Measurements from ENCODE around the gene TAS2R3. TPM values are rescaled to one million over a fixed set of nuclear protein-coding genes. Genes with fewer than 3 reads are reported as not detected.

The TAS2R3 gene
- polyA plus RNA-seq, 3 donors: 0.50 to 1.8 (median 1.6) TPM

DNA sequence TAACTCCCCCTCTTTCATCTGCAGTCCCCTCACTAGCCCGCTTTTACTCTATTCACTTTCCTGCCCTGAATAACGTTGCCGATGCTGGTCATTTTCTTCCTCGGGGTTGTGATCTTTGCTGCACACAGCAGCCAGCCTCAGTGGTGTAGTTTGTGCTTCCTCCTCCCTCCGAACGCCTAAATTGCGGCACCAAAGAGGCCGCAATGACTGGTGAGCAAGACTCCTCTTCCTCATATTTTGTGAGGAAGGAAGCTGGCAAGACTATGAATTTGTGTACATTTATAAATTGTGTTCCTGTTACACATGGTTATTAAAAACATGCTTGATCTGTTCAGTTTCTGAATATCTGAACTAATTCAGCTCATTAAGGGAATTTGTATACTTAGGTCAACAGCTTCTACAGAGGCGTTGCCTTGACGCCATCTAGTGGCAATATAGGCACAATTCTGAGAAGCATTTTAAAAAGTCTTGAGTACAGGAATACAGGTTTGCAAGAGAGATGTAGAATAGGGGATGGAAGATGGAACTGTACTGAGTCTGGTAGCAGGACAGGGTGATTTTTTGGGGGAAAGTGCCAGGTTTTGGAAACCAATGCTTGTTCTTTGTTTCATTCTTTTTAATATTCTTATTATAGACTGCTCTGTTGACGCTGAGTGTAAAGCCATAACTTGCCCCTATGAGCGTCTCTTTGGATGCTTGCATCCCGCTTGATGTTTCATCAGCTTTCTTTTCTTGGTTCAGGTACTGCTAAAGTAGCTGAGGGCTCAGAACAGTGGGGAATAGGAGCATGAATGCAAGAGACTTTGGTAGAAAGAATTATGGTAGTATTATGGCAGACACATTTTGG lies 22.0 kb downstream of the TAS2R3 start:
- peak; percentile 21 for DNase-seq

DNA sequence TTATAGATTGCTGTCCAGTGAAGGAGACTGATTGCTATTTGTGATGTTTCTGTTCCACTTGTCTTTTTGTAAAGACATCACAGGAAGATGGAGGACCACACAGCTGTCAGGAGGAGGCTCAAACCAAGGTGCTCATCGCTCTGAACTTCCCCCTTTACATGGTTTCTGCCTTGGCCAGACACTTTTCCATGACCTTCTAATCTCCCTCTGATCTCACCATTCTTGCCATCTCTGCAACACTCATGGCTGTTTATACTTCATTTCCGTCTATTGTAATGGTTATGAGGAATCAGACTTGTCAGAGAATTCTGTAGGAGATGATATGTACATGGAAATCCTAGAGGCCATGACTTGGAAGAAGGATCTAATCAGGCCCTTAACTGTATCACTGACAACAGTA lies 24.4 kb downstream of the TAS2R3 start:
- no peak for DNase-seq

DNA sequence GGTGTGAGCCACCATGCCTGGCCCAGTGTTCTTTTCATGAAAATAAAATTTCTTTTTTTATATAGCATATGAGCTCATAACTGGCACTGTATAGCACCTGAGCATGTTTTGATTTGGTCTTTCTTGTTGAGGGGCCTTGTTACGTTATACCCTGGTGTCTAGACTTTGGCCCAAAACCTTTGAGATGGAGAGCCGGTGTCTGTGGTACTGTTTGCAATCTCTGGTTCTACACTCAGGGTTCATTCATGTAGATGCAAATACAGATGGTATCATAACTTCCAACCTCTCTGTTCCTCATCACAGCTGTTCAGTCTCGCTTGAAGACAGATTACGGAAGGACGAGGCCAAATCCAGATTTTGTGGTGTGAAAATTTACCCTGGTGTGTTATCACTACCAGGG lies 26.0 kb downstream of the TAS2R3 start, which contains the start of gene TAS2R5:
TSS of gene TAS2R5 (plus strand) at position 301 of the 400 bp plus-strand sequence. CDS start 145 bp downstream, outside the sequence.
- no peak for DNase-seq

DNA sequence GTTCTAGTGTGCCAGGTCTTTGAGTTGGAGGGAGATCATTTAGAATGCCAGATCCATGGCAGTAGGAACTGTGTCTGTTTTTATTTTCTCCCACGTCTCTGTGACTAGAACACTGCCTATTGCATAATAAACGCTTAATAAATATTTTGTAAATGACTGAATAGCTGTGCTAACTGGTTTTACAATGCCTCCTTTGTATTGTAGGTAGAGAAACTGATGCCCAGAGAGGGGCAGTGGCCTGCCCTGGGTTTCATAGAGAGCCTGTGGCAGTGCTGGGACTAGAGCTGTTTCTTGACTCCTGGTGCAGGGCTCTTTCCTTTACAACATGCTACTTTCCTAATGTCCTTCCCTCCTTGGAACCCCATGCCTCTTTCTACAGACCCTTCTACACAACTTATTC lies 28.6 kb downstream of the TAS2R3 start:
- DNase-seq: no peak

Other genes starting within 250 kb of the TAS2R3 start
- 10 to 100 TPM; 33.4 to 42.4 (median 42.3) TPM for gene AGK, start 212.7 kb upstream of the TAS2R3 start, polyA plus RNA-seq (ENCODE audit: insufficient read length in 3 of 3)
- gene DENND11, start 61.9 kb upstream of the TAS2R3 start, polyA plus RNA-seq (ENCODE audit: insufficient read length in 3 of 3): 10 to 100 TPM; 25.2 to 36.3 (median 31.0) TPM
- under 1 TPM; 0.07 to 0.36 (median 0.30) TPM for gene WEE2, start 55.7 kb upstream of the TAS2R3 start, polyA plus RNA-seq (ENCODE audit: insufficient read length in 3 of 3)
- 100 to 1,000 TPM; 122 to 133 (median 133) TPM for gene SSBP1, start 25.7 kb upstream of the TAS2R3 start, polyA plus RNA-seq (ENCODE audit: insufficient read length in 3 of 3)
- gene TAS2R4, start 12.6 kb downstream of the TAS2R3 start, polyA plus RNA-seq (ENCODE audit: insufficient read length in 3 of 3): 1 to 10 TPM; 1.0 to 7.1 (median 5.1) TPM
- gene TAS2R5, start 26.1 kb downstream of the TAS2R3 start, polyA plus RNA-seq (ENCODE audit: insufficient read length in 3 of 3): 10 to 100 TPM in 1 of 3 donors, 1 to 10 TPM in 2; 1.9 to 14.9 (median 10.0) TPM
- gene PRSS37, start 77.4 kb downstream of the TAS2R3 start, polyA plus RNA-seq (ENCODE audit: insufficient read length in 3 of 3): under 1 TPM; 0.21 to 0.81 (median 0.74) TPM
- gene OR9A4, start 152.3 kb downstream of the TAS2R3 start, polyA plus RNA-seq (ENCODE audit: insufficient read length in 3 of 3): not detected
- gene CLEC5A, start 182.9 kb downstream of the TAS2R3 start, polyA plus RNA-seq (ENCODE audit: insufficient read length in 3 of 3): under 1 TPM; 0.19 to 0.55 (median 0.31) TPM
- gene TAS2R38, start 209.7 kb downstream of the TAS2R3 start, polyA plus RNA-seq (ENCODE audit: insufficient read length in 3 of 3): not detected
- gene MGAM, start 231.8 kb downstream of the TAS2R3 start, polyA plus RNA-seq (ENCODE audit: insufficient read length in 3 of 3): 10 to 100 TPM; 18.6 to 26.0 (median 24.4) TPM

Data from renal pelvis (tissue), 4 donors.